Forelimb muscle (tissue), 1 donor: ENCODE data around the gene KCNH2. TPM values are rescaled to one million over a fixed set of nuclear protein-coding genes. Genes with fewer than 3 reads are reported as not detected.
"Not testable (repeated sequence)": the region's sequence is repeated elsewhere in the genome, so short reads cannot be mapped to it uniquely, and the experiment has no call there.

Source experiments
- DNase-seq: peaks from one replicate; pipeline ENCODE4 v3.0.0-alpha.2; 2013; ENCODE audit warnings: low read depth
- polyA plus RNA-seq: library from polyadenylated mRNA; unstranded; fragments of 120-200 nt; gene quantifications from one replicate; pipeline ENCODE4 v1.2.1, GENCODE V29; 2013; ENCODE audit not compliant: insufficient read length

KCNH2 gene
- polyA plus RNA-seq, 1 donor = 24.5 TPM

GRCh38 chr7:150936018-150936417 lies 42.1 kb downstream of the KCNH2 start:
- no peak for DNase-seq

- no peak for DNase-seq
Measured at GRCh38 chr7:150935149-150935548, 43.0 kb downstream of the KCNH2 start.

GRCh38 chr7:150934045-150934766 lies 43.9 kb downstream of the KCNH2 start:
- DNase-seq = no peak

- DNase-seq = no peak
Measured at GRCh38 chr7:150931199-150931869, 46.8 kb downstream of the KCNH2 start.

- DNase-seq = no peak
Measured at GRCh38 chr7:150928541-150928940, 49.6 kb downstream of the KCNH2 start.

GRCh38 chr7:150927956-150928344 lies 50.2 kb downstream of the KCNH2 start:
- DNase-seq = peak; percentile 76

- DNase-seq = no peak
Measured at GRCh38 chr7:150927157-150927955, 50.8 kb downstream of the KCNH2 start.

GRCh38 chr7:150926066-150926465 lies 52.1 kb downstream of the KCNH2 start:
- DNase-seq = no peak

- DNase-seq = no peak
Measured at GRCh38 chr7:150924369-150924781, 53.7 kb downstream of the KCNH2 start.

GRCh38 chr7:150923802-150924201 lies 54.3 kb downstream of the KCNH2 start:
- no peak for DNase-seq

- DNase-seq = no peak
Measured at GRCh38 chr7:150923196-150923595, 54.9 kb downstream of the KCNH2 start.

GRCh38 chr7:150919160-150919559 lies 59.0 kb downstream of the KCNH2 start:
- no peak for DNase-seq

GRCh38 chr7:150918378-150918777 lies 59.7 kb downstream of the KCNH2 start:
- no peak for DNase-seq

GRCh38 chr7:150917969-150918368 lies 60.2 kb downstream of the KCNH2 start:
- no peak for DNase-seq

- DNase-seq = no peak
Measured at GRCh38 chr7:150916670-150917069, 61.5 kb downstream of the KCNH2 start.

- DNase-seq = no peak
Measured at GRCh38 chr7:150914966-150915365, 63.2 kb downstream of the KCNH2 start.

GRCh38 chr7:150914196-150914595 lies 63.9 kb downstream of the KCNH2 start:
- DNase-seq = no peak

- DNase-seq = no peak
Measured at GRCh38 chr7:150912427-150912826, 65.7 kb downstream of the KCNH2 start.

GRCh38 chr7:150911590-150912267 lies 66.4 kb downstream of the KCNH2 start:
- no peak for DNase-seq

- DNase-seq = no peak
Measured at GRCh38 chr7:150910996-150911422, 67.1 kb downstream of the KCNH2 start.

- DNase-seq = not testable (repeated sequence)
Measured at GRCh38 chr7:150910305-150910995, 67.7 kb downstream of the KCNH2 start.
